CD4-positive, alpha-beta T cell (primary cell): ENCODE results near the gene HINT2. TPM values are rescaled to one million over a fixed set of nuclear protein-coding genes. Genes with fewer than 3 reads are reported as not detected.

ENCODE experiments used
- ATAC-seq: fragments of 200-7000 bp; cut with Tn5 transposase; one replicate; pipeline ENCODE4 v1.10.0; 2022; ENCODE audit warnings: mild to moderate bottlenecking; ENCODE audit not compliant: poor library complexity
- CTCF ChIA-PET: fragments of 350-600 bp; sonication (Branson Sonifier 250); formaldehyde crosslinking; loops from one replicate; lab custom pipeline; 2021; ENCODE audit warnings: antibody characterized with exemption, inconsistent platforms; lab: Charles Lee
- POLR2A ChIA-PET: fragments of 350-600 bp; sonication (Branson Sonifier 250); formaldehyde crosslinking; loops from one replicate; lab custom pipeline; 2021; ENCODE audit warnings: antibody characterized with exemption, inconsistent platforms; lab: Charles Lee
- DNase-seq, 14 experiments: peaks; one replicate each; pipeline ENCODE4 v3.0.0-alpha.2; 2013 to 2020; ENCODE audit warnings: mixed read lengths in 2 of 14
- H3K27ac ChIP-seq, 2 donors: one replicate each; pipeline versions ENCODE4 v1.5.1 to v1.7.0; 2013; ENCODE audit warnings: low read length in 2 of 2, low read depth in 1 of 2, mild to moderate bottlenecking in 1 of 2
- H3K27me3 ChIP-seq, 2 experiments: 1 replicate in 1 of 2; 2 replicates in 1 of 2; pipeline versions ENCODE4 v1.6.1 to v1.7.0; 2013; ENCODE audit warnings: low read length in 2 of 2, control low read depth in 1 of 2, mild to moderate bottlenecking in 1 of 2, moderate library complexity in 1 of 2; ENCODE audit not compliant: insufficient read depth in 2 of 2, control insufficient read depth in 1 of 2
- H3K36me3 ChIP-seq: one replicate; pipeline ENCODE4 v1.6.1; 2013; ENCODE audit warnings: low read length, control low read depth; ENCODE audit not compliant: insufficient read depth
- H3K4me1 ChIP-seq: one replicate; pipeline ENCODE4 v1.6.1; 2013; ENCODE audit warnings: low read length, control low read depth; ENCODE audit not compliant: insufficient read depth
- H3K4me3 ChIP-seq: one replicate; pipeline ENCODE4 v1.5.1; 2013; ENCODE audit warnings: mild to moderate bottlenecking, low read length, moderate library complexity
- H3K9me3 ChIP-seq, 2 experiments: 1 replicate in 1 of 2; 2 replicates in 1 of 2; pipeline versions ENCODE4 v1.6.1 to v1.7.0; 2013; ENCODE audit warnings: low read length in 2 of 2, mild to moderate bottlenecking in 2 of 2, control low read depth in 1 of 2, moderate library complexity in 1 of 2; ENCODE audit not compliant: control insufficient read depth in 1 of 2, insufficient read depth in 1 of 2
- H3K27ac Mint-ChIP-seq: one replicate; pipeline ENCODE4 v1.8.0; 2020; ENCODE audit warnings: mixed read lengths
- H3K27me3 Mint-ChIP-seq: one replicate; pipeline ENCODE4 v1.8.0; 2021; ENCODE audit warnings: mixed read lengths
- H3K36me3 Mint-ChIP-seq: one replicate; pipeline ENCODE4 v1.8.0; 2021; ENCODE audit warnings: low read depth, mixed read lengths
- H3K4me1 Mint-ChIP-seq: one replicate; pipeline ENCODE4 v1.8.0; 2021; ENCODE audit warnings: low read depth, mixed read lengths
- H3K4me3 Mint-ChIP-seq: one replicate; pipeline ENCODE4 v1.8.0; 2020; ENCODE audit warnings: mild to moderate bottlenecking, mixed read lengths
- H3K9me3 Mint-ChIP-seq: one replicate; pipeline ENCODE4 v1.8.0; 2020; ENCODE audit warnings: mixed read lengths
- CTCF ChIP-seq: fragments of 200-600 bp; IDR thresholded peaks from one replicate; pipeline ENCODE4 v1.8.0; 2022; ENCODE audit warnings: antibody characterized with exemption, mild to moderate bottlenecking
- intact Hi-C, 2 experiments: fragments of 100-400 bp; cut with DNase I in 1 of 2; cut with micrococcal nuclease in 1 of 2; formaldehyde crosslinking; loops; one replicate each; pipeline versions ENCODE4 v1.15.1 to v1.9.0; 2023 to 2025; cut with DNase I, micrococcal nuclease
- total RNA-seq, 174 experiments: library from RNA in 2 of 174; stranded (reverse) in 2 of 174; gene quantifications; one replicate each; pipeline ENCODE4 v1.2.3 and lab custom pipeline; 2021 to 2026

Gene HINT2
- total RNA-seq, 2 experiments from 2014 or later = 10.9 to 12.6 TPM

DNA sequence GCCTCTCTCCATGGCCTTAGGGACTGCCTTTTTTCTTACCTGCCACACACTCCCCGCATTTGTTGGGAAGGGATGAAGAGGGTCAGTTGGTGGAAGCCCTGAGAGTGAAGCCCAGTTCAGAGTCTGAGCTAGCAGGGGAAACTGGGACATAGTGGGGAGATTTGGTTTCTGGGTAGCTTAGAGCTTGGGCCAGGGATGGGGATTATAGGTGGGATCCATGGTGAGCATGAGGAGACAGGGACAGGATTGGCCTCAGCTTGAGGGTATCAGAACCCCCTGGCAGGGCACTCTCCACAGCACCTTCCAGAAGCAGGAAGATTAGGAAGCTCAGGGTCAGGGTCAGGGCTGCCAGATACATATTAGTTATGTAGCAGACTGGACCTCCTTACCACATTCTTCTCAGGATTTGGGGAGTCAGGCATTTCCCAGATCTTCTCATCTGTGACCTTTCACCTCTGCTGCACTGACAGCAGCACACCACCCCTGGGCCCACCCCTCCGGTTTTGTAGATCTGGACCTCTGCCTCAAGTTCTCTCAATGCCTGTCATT lies 37.5 kb upstream of the HINT2 start:
- intact Hi-C loops = no loop called here
- DNase-seq = no peak
- H3K27ac Mint-ChIP-seq = no peak overlapping the region
- Histone ChIP-seq H3K27ac (no peak overlapping the region), H3K4me1 (no peaks in the 10 kb centered on the region), H3K9me3 (no peaks in the 10 kb centered on the region), H3K36me3 (peaks cover 2% of the 10 kb centered on the region), H3K4me3 (no peak overlapping the region), H3K27me3 (no peaks in the 10 kb centered on the region)
- ATAC-seq = no peak
- CTCF ChIA-PET = interaction anchor here (0.5 kb wide), 1 partner anchor 84 kb away, joined by 3 read pairs; no protein-coding TSS in a partner anchor
- POLR2A ChIA-PET = no interaction called here
- H3K4me3 Mint-ChIP-seq = no peak overlapping the region
- no peak for TF ChIP-seq CTCF
- no peaks in the 10 kb centered on the region for H3K4me1 Mint-ChIP-seq
- no peaks in the 10 kb centered on the region for H3K27me3 Mint-ChIP-seq
- peaks cover 10% of the 10 kb centered on the region for H3K36me3 Mint-ChIP-seq
- no peaks in the 10 kb centered on the region for H3K9me3 Mint-ChIP-seq

DNA sequence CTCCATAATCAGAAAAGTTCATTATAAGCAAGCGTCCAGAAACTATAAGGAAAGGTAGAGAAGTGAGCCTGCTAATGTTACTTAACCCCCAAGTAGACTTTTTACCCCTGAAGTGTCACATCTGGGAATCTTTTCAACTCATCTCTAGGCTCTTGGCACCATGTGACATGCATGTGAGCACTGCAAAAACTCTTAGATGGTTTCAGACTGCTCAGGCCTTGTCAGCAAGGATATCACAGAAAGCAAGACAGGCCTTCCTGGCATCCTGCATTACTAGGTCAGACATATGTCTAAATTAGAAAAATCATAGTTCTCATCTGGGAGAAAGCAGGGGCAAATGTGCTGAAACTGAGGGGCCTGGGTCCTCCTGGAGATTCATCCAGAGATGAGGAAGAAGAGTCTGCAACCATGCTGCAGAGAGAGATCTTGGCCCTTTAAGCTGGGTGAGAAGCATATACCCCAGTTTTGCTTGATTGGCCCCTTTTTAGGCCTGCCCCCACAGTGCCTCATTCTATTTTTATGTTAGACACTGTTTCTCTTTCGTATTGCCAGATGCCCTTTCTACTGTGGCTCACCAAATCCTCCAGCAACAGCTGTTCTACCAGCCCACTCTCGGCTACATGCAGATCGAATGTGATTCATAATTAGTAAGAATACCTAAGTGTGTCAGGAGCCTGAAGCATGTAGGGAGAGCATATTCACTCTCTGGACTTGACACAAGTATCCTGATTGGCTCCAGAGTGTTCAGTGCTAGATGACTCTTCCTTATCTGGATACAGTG lies 33.1 kb upstream of the HINT2 start:
- Histone ChIP-seq H3K4me3 (no peak overlapping the region), H3K27ac (no peak overlapping the region), H3K27me3 (no peaks in the 10 kb centered on the region), H3K4me1 (peaks cover 26% of the 10 kb centered on the region), H3K9me3 (no peaks in the 10 kb centered on the region), H3K36me3 (peaks cover 3% of the 10 kb centered on the region)
- no peaks in the 10 kb centered on the region for H3K9me3 Mint-ChIP-seq
- DNase-seq (no peak), ATAC-seq (no peak)
- no peak for TF ChIP-seq CTCF
- H3K36me3 Mint-ChIP-seq = peaks cover 15% of the 10 kb centered on the region
- no peak overlapping the region for H3K4me3 Mint-ChIP-seq
- intact Hi-C loops = no loop called here
- H3K4me1 Mint-ChIP-seq = peaks cover 22% of the 10 kb centered on the region
- ChIA-PET POLR2A (no interaction called here), CTCF (no interaction called here)
- H3K27ac Mint-ChIP-seq = no peak overlapping the region
- H3K27me3 Mint-ChIP-seq = no peaks in the 10 kb centered on the region

- CTCF ChIA-PET = interaction anchor here (1.3 kb wide), 1 partner anchor 20 kb away, joined by 5 read pairs; no protein-coding TSS in a partner anchor
- no peak for TF ChIP-seq CTCF
- H3K36me3 ChIP-seq = peaks cover 3% of the 10 kb centered on the region
- no peaks in the 10 kb centered on the region for H3K9me3 ChIP-seq
- no peaks in the 10 kb centered on the region for H3K27me3 ChIP-seq
- H3K27ac ChIP-seq = peak overlapping the region in 1 of 2 donors; percentile 56
- peaks cover 22% of the 10 kb centered on the region for H3K4me1 Mint-ChIP-seq
- H3K4me3 ChIP-seq = peak overlapping the region; percentile 6
- H3K27me3 Mint-ChIP-seq = no peaks in the 10 kb centered on the region
- POLR2A ChIA-PET = interaction anchor here (1.0 to 1.2 kb wide), 3 partner anchors 34 to 114 kb away, joined by 3 to 11 read pairs (median 3); partner anchors contain the start of genes CREB3, SPAG8 and TLN1
- no peaks in the 10 kb centered on the region for H3K9me3 Mint-ChIP-seq
- H3K36me3 Mint-ChIP-seq = peaks cover 15% of the 10 kb centered on the region
- H3K4me1 ChIP-seq = peaks cover 26% of the 10 kb centered on the region
- peak in 3 of 14 experiments; percentile 10 to 18 (median 16) for DNase-seq
- H3K4me3 Mint-ChIP-seq = peak overlapping the region; percentile 31
- no peak for ATAC-seq
- intact Hi-C loops = loop anchor here in 1 of 2 experiments (2.0 kb wide), 1 partner anchor 17 kb away; the partner anchor contains the start of genes FAM221B and TMEM8B
- H3K27ac Mint-ChIP-seq = peak overlapping the region; percentile 25
Measured at GRCh38 chr9:35845824-35846771, 31.3 kb upstream of the HINT2 start.
